CD4-positive, alpha-beta T cell (primary cell): ENCODE data around the gene PPM1G. TPM values are rescaled to one million over a fixed set of nuclear protein-coding genes. Genes with fewer than 3 reads are reported as not detected.
A peak's percentile ranks its signal among the peaks of the same experiment; 100 is the strongest.

Source experiments
- ATAC-seq: fragments of 200-7000 bp; cut with Tn5 transposase; one replicate; pipeline ENCODE4 v1.10.0; 2022; ENCODE audit warnings: mild to moderate bottlenecking; ENCODE audit not compliant: poor library complexity
- CTCF ChIA-PET: fragments of 350-600 bp; sonication (Branson Sonifier 250); formaldehyde crosslinking; loops from one replicate; lab custom pipeline; 2021; ENCODE audit warnings: antibody characterized with exemption, inconsistent platforms; lab: Charles Lee
- POLR2A ChIA-PET: fragments of 350-600 bp; sonication (Branson Sonifier 250); formaldehyde crosslinking; loops from one replicate; lab custom pipeline; 2021; ENCODE audit warnings: antibody characterized with exemption, inconsistent platforms; lab: Charles Lee
- DNase-seq, 14 experiments: peaks; one replicate each; pipeline ENCODE4 v3.0.0-alpha.2; 2013 to 2020; ENCODE audit warnings: mixed read lengths in 2 of 14
- H3K27ac ChIP-seq, 2 donors: one replicate each; pipeline versions ENCODE4 v1.5.1 to v1.7.0; 2013; ENCODE audit warnings: low read length in 2 of 2, low read depth in 1 of 2, mild to moderate bottlenecking in 1 of 2
- H3K27me3 ChIP-seq, 2 experiments: 1 replicate in 1 of 2; 2 replicates in 1 of 2; pipeline versions ENCODE4 v1.6.1 to v1.7.0; 2013; ENCODE audit warnings: low read length in 2 of 2, control low read depth in 1 of 2, mild to moderate bottlenecking in 1 of 2, moderate library complexity in 1 of 2; ENCODE audit not compliant: insufficient read depth in 2 of 2, control insufficient read depth in 1 of 2
- H3K36me3 ChIP-seq: one replicate; pipeline ENCODE4 v1.6.1; 2013; ENCODE audit warnings: low read length, control low read depth; ENCODE audit not compliant: insufficient read depth
- H3K4me1 ChIP-seq: one replicate; pipeline ENCODE4 v1.6.1; 2013; ENCODE audit warnings: low read length, control low read depth; ENCODE audit not compliant: insufficient read depth
- H3K4me3 ChIP-seq: one replicate; pipeline ENCODE4 v1.5.1; 2013; ENCODE audit warnings: mild to moderate bottlenecking, low read length, moderate library complexity
- H3K9me3 ChIP-seq, 2 experiments: 1 replicate in 1 of 2; 2 replicates in 1 of 2; pipeline versions ENCODE4 v1.6.1 to v1.7.0; 2013; ENCODE audit warnings: low read length in 2 of 2, mild to moderate bottlenecking in 2 of 2, control low read depth in 1 of 2, moderate library complexity in 1 of 2; ENCODE audit not compliant: control insufficient read depth in 1 of 2, insufficient read depth in 1 of 2
- H3K27ac Mint-ChIP-seq: one replicate; pipeline ENCODE4 v1.8.0; 2020; ENCODE audit warnings: mixed read lengths
- H3K27me3 Mint-ChIP-seq: one replicate; pipeline ENCODE4 v1.8.0; 2021; ENCODE audit warnings: mixed read lengths
- H3K36me3 Mint-ChIP-seq: one replicate; pipeline ENCODE4 v1.8.0; 2021; ENCODE audit warnings: low read depth, mixed read lengths
- H3K4me1 Mint-ChIP-seq: one replicate; pipeline ENCODE4 v1.8.0; 2021; ENCODE audit warnings: low read depth, mixed read lengths
- H3K4me3 Mint-ChIP-seq: one replicate; pipeline ENCODE4 v1.8.0; 2020; ENCODE audit warnings: mild to moderate bottlenecking, mixed read lengths
- H3K9me3 Mint-ChIP-seq: one replicate; pipeline ENCODE4 v1.8.0; 2020; ENCODE audit warnings: mixed read lengths
- CTCF ChIP-seq: fragments of 200-600 bp; IDR thresholded peaks from one replicate; pipeline ENCODE4 v1.8.0; 2022; ENCODE audit warnings: antibody characterized with exemption, mild to moderate bottlenecking
- intact Hi-C, 2 experiments: fragments of 100-400 bp; cut with DNase I in 1 of 2; cut with micrococcal nuclease in 1 of 2; formaldehyde crosslinking; loops; one replicate each; pipeline versions ENCODE4 v1.15.1 to v1.9.0; 2023 to 2025; cut with DNase I, micrococcal nuclease
- total RNA-seq, 174 experiments: library from RNA in 2 of 174; stranded (reverse) in 2 of 174; gene quantifications; one replicate each; pipeline ENCODE4 v1.2.3 and lab custom pipeline; 2021 to 2026

The PPM1G gene
- total RNA-seq, 2 experiments from 2014 or later: 30.4 to 31.2 TPM

GRCh38 chr2:27379383-27379835 is 30.0 kb downstream of the PPM1G start:
- H3K27me3 ChIP-seq: no peaks in the 10 kb centered on the region
- peak overlapping the region; percentile 66 for H3K4me3 ChIP-seq
- peak overlapping the region; percentile 50 to 83 for H3K27ac ChIP-seq
- H3K4me1 ChIP-seq: peaks cover 18% of the 10 kb centered on the region
- CTCF ChIA-PET: interaction anchor here (1.2 kb wide), 1 partner anchor 51 kb away, joined by 5 read pairs; no protein-coding TSS in a partner anchor
- peaks cover 65% of the 10 kb centered on the region for H3K36me3 ChIP-seq
- Mint-ChIP-seq H3K4me1 (peaks cover 32% of the 10 kb centered on the region), H3K36me3 (peaks cover 80% of the 10 kb centered on the region), H3K9me3 (no peaks in the 10 kb centered on the region), H3K27ac (peak overlapping the region; percentile 91), H3K4me3 (peak overlapping the region; percentile 93), H3K27me3 (no peaks in the 10 kb centered on the region)
- H3K9me3 ChIP-seq: no peaks in the 10 kb centered on the region
- no peak for TF ChIP-seq CTCF
- intact Hi-C loops: loop anchor here in 1 of 2 experiments (5.0 kb wide), 1 partner anchor 242 kb away; the partner anchor contains the start of gene PRR30
- ATAC-seq: no peak
- no peak for DNase-seq
- POLR2A ChIA-PET: interaction anchor here (0.7 to 2.9 kb wide), 12 partner anchors 8 to 249 kb away, joined by 3 to 30 read pairs (median 9); partner anchors contain the start of genes CCDC121, EIF2B4, GPN1 and GTF3C2

- Mint-ChIP-seq H3K27ac (peak overlapping the region; percentile 91), H3K4me3 (peak overlapping the region; percentile 93), H3K36me3 (peaks cover 79% of the 10 kb centered on the region), H3K27me3 (no peaks in the 10 kb centered on the region), H3K4me1 (peaks cover 32% of the 10 kb centered on the region), H3K9me3 (no peaks in the 10 kb centered on the region)
- Histone ChIP-seq H3K9me3 (no peaks in the 10 kb centered on the region), H3K36me3 (peaks cover 65% of the 10 kb centered on the region), H3K4me1 (peaks cover 18% of the 10 kb centered on the region), H3K27me3 (no peaks in the 10 kb centered on the region), H3K4me3 (no peak overlapping the region), H3K27ac (no peak overlapping the region)
- ATAC-seq (no peak), DNase-seq (no peak)
- ChIA-PET POLR2A (interaction anchor here (0.8 to 2.9 kb wide), 8 partner anchors 8 to 250 kb away, joined by 3 to 30 read pairs (median 8); partner anchors contain the start of genes CCDC121, EIF2B4, GPN1 and MPV17), CTCF (interaction anchor here (1.2 kb wide), 1 partner anchor 52 kb away, joined by 5 read pairs; no protein-coding TSS in a partner anchor)
- intact Hi-C loops: loop anchor here in 1 of 2 experiments (5.0 kb wide), 1 partner anchor 242 kb away; the partner anchor contains the start of gene PRR30
- no peak for TF ChIP-seq CTCF
Measured at GRCh38 chr2:27378809-27379290, 30.5 kb downstream of the PPM1G start.

- ChIA-PET CTCF (no interaction called here), POLR2A (interaction anchor here (1.0 to 1.5 kb wide), 2 partner anchors 21 to 52 kb away, joined by 3 to 4 read pairs; no protein-coding TSS in a partner anchor)
- H3K4me3 Mint-ChIP-seq: no peak overlapping the region
- peaks cover 79% of the 10 kb centered on the region for H3K36me3 Mint-ChIP-seq
- intact Hi-C loops: loop anchor here in 1 of 2 experiments (5.0 kb wide), 1 partner anchor 241 kb away; the partner anchor contains the start of gene PRR30
- H3K9me3 ChIP-seq: no peaks in the 10 kb centered on the region
- no peak for ATAC-seq
- no peaks in the 10 kb centered on the region for H3K27me3 ChIP-seq
- no peaks in the 10 kb centered on the region for H3K27me3 Mint-ChIP-seq
- DNase-seq: peak in 3 of 14 experiments; percentile 27 to 46 (median 38)
- H3K9me3 Mint-ChIP-seq: no peaks in the 10 kb centered on the region
- H3K27ac ChIP-seq: no peak overlapping the region
- no peak overlapping the region for H3K4me3 ChIP-seq
- H3K36me3 ChIP-seq: peaks cover 64% of the 10 kb centered on the region
- H3K4me1 ChIP-seq: peaks cover 22% of the 10 kb centered on the region
- no peak overlapping the region for H3K27ac Mint-ChIP-seq
- no peak for TF ChIP-seq CTCF
- H3K4me1 Mint-ChIP-seq: peaks cover 32% of the 10 kb centered on the region
Measured at GRCh38 chr2:27378096-27378808, 31.1 kb downstream of the PPM1G start.
